Right lobe of liver (tissue), 4 donors: ENCODE results near the gene CMKLR1.

ENCODE experiments used
- CTCF ChIP-seq, 4 donors: fragments of 200-600 bp in 3 of 4; fragments of 450-650 bp in 1 of 4; IDR thresholded peaks; one replicate each; pipeline versions ENCODE4 v1.5.1 to v1.8.0; 2016 to 2022; ENCODE audit warnings: antibody characterized with exemption in 4 of 4, mild to moderate bottlenecking in 2 of 4
- POLR2A ChIP-seq: fragments of 450-650 bp; IDR thresholded peaks from one replicate; pipeline ENCODE4 v1.6.1; 2017; ENCODE audit warnings: antibody characterized with exemption, mild to moderate bottlenecking
- donor health status: DM: no; HTN: no; CAD: no.
- donor health status: DM: no; HTN: no; CAD: no.
- donor health status: DM: no; HTN: yes; CAD: no.

- TF ChIP-seq POLR2A = no peak
- TF ChIP-seq CTCF (IDR thresholded peaks at IDR 0.05) = no peak
These were observed 9.7 kb upstream of the CMKLR1 start for GRCh38 chr12:108348842-108349241.
